Keratinocyte (primary cell): ENCODE results near the gene MC1R. TPM values are rescaled to one million over a fixed set of nuclear protein-coding genes. Genes with fewer than 3 reads are reported as not detected.

Experiments
- DNase-seq: peaks from one replicate; pipeline ENCODE4 v3.0.0-alpha.2; 2011; ENCODE audit warnings: low read depth, missing footprints, low spot score
- FAIRE-seq: peaks from 2 replicates; lab custom pipeline; 2011; peaks lifted over from hg19 to GRCh38; lab: Jason Lieb, UNC
- H2AFZ ChIP-seq: 2 replicates; pipeline ENCODE4 v1.6.0; 2012; ENCODE audit warnings: low read length, control low read depth, inconsistent platforms; ENCODE audit not compliant: control insufficient read depth
- H3K27ac ChIP-seq: 2 replicates; pipeline ENCODE4 v1.5.1; 2011; ENCODE audit warnings: low read length; ENCODE audit not compliant: control insufficient read depth, insufficient read depth
- H3K27me3 ChIP-seq: 3 replicates; pipeline ENCODE4 v1.6.0; 2011; ENCODE audit warnings: low read length; ENCODE audit not compliant: control insufficient read depth, insufficient read depth; ENCODE audit errors: extremely low read depth
- H3K36me3 ChIP-seq, 2 experiments: 2 replicates in 1 of 2; 3 replicates in 1 of 2; pipeline ENCODE4 v1.5.1; 2011; ENCODE audit warnings: low read length in 2 of 2, mild to moderate bottlenecking in 1 of 2; ENCODE audit not compliant: control insufficient read depth in 2 of 2, insufficient read depth in 2 of 2; ENCODE audit errors: extremely low read depth in 1 of 2
- H3K4me1 ChIP-seq: 3 replicates; pipeline ENCODE4 v1.5.1; 2011; ENCODE audit warnings: low read length; ENCODE audit not compliant: control insufficient read depth, insufficient read depth; ENCODE audit errors: extremely low read depth
- H3K4me2 ChIP-seq: 3 replicates; pipeline ENCODE4 v1.6.0; 2011; ENCODE audit warnings: low read depth, low read length; ENCODE audit not compliant: control insufficient read depth, insufficient read depth; ENCODE audit errors: extremely low read depth
- H3K4me3 ChIP-seq, 3 experiments: fragments of 200-600 bp in 1 of 3; sonication (generic) in 1 of 3; 2 replicates in 2 of 3; 3 replicates in 1 of 3; pipeline ENCODE4 v1.5.1; 2011 to 2016; ENCODE audit warnings: low read length in 3 of 3, mild to moderate bottlenecking in 3 of 3, control low read depth in 2 of 3, inconsistent platforms in 1 of 3, low read depth in 1 of 3, mixed read lengths in 1 of 3, mixed run types in 1 of 3, moderate library complexity in 1 of 3; ENCODE audit not compliant: control insufficient read depth in 2 of 3, insufficient read depth in 2 of 3; ENCODE audit errors: extremely low read depth in 1 of 3
- H3K79me2 ChIP-seq: 2 replicates; pipeline ENCODE4 v1.6.0; 2012; ENCODE audit warnings: low read length; ENCODE audit not compliant: control insufficient read depth, insufficient read depth
- H3K9ac ChIP-seq: 3 replicates; pipeline ENCODE4 v1.6.0; 2011; ENCODE audit warnings: low read length; ENCODE audit not compliant: control insufficient read depth, insufficient read depth; ENCODE audit errors: extremely low read depth
- H3K9me1 ChIP-seq: 3 replicates; pipeline ENCODE4 v1.6.0; 2011; ENCODE audit warnings: low read length; ENCODE audit not compliant: control insufficient read depth, insufficient read depth; ENCODE audit errors: extremely low read depth
- H3K9me3 ChIP-seq: 2 replicates; pipeline ENCODE4 v1.5.1; 2012; ENCODE audit warnings: low read depth, low read length; ENCODE audit not compliant: control insufficient read depth
- H4K20me1 ChIP-seq: 3 replicates; pipeline ENCODE4 v1.6.0; 2011; ENCODE audit warnings: low read length; ENCODE audit not compliant: control insufficient read depth, insufficient read depth; ENCODE audit errors: extremely low read depth
- EZH2 ChIP-seq: IDR thresholded peaks from one replicate; pipeline ENCODE4 v1.6.1; 2012; ENCODE audit warnings: inconsistent platforms, mild to moderate bottlenecking, low read length, moderate library complexity
- dilution Hi-C: fragments of 300-500 bp; cut with MboI; formaldehyde crosslinking; loops from one replicate; pipeline ENCODE4 v1.7.0; 2020; ENCODE audit warnings: low sequenced_read_pairs; ENCODE audit not compliant: extremely low pct_ligation_motif_present
- polyA plus RNA-seq, 5 experiments: library from polyadenylated mRNA; depleted of rRNA in 3 of 5; stranded (reverse) in 3 of 5; stranded (forward) in 1 of 5; unstranded in 1 of 5; fragments of >200 nt; gene quantifications; 1 replicate in 1 of 5; 2 replicates in 3 of 5; 3 replicates in 1 of 5; pipeline versions ENCODE4 v1.2.1 to v1.2.3, GENCODE V29; 2011 to 2012; ENCODE audit warnings: missing spikeins in 2 of 5, low read depth in 1 of 5, low replicate concordance in 1 of 5
- TF ChIP-seq, protein P1 (sequence below), 3 experiments: IDR thresholded peaks in 1 of 3; conservative IDR thresholded peaks in 1 of 3; optimal IDR thresholded peaks in 1 of 3; 2 replicates in 2 of 3; 3 replicates in 1 of 3; pipeline versions ENCODE3 to v1.5.1; 2011; ENCODE audit warnings: low read length in 3 of 3, mild to moderate bottlenecking in 3 of 3, moderate library complexity in 2 of 3, control low read depth in 1 of 3, inconsistent platforms in 1 of 3; ENCODE audit not compliant: insufficient read depth in 2 of 3; ENCODE audit errors: extremely low read depth in 1 of 3

The MC1R gene
- polyA plus RNA-seq, 1 donor (not counting 4 experiments of a cell fraction or from before 2014, with no cell fraction given): 1.1 TPM

- Histone ChIP-seq H3K36me3 (peaks cover 26 to 48% of the 10 kb centered on the region in 2 experiments), H3K4me1 (peaks cover 4% of the 10 kb centered on the region), H3K27ac (no peak overlapping the region), H4K20me1 (peaks cover 4% of the 10 kb centered on the region), H3K4me3 (no peak overlapping the region), H3K9me1 (no peaks in the 10 kb centered on the region), H3K27me3 (no peaks in the 10 kb centered on the region), H3K9me3 (no peaks in the 10 kb centered on the region), H3K79me2 (no peaks in the 10 kb centered on the region), H3K4me2 (no peak overlapping the region), H3K9ac (no peak overlapping the region), H2AFZ (no peak overlapping the region)
- dilution Hi-C loops: no loop called here
- no peak for DNase-seq
- TF ChIP-seq EZH2: no peak
- TF ChIP-seq, protein P1, sequence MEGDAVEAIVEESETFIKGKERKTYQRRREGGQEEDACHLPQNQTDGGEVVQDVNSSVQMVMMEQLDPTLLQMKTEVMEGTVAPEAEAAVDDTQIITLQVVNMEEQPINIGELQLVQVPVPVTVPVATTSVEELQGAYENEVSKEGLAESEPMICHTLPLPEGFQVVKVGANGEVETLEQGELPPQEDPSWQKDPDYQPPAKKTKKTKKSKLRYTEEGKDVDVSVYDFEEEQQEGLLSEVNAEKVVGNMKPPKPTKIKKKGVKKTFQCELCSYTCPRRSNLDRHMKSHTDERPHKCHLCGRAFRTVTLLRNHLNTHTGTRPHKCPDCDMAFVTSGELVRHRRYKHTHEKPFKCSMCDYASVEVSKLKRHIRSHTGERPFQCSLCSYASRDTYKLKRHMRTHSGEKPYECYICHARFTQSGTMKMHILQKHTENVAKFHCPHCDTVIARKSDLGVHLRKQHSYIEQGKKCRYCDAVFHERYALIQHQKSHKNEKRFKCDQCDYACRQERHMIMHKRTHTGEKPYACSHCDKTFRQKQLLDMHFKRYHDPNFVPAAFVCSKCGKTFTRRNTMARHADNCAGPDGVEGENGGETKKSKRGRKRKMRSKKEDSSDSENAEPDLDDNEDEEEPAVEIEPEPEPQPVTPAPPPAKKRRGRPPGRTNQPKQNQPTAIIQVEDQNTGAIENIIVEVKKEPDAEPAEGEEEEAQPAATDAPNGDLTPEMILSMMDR (optimal IDR thresholded peaks at IDR 0.05 in 1 of 3, IDR thresholded peaks at IDR 0.05 in 1 of 3, conservative IDR thresholded peaks at IDR 0.05 in 1 of 3; ENCODE audit: extremely low read depth in 1 of 3, insufficient read depth in 2 of 3, low read length in 3 of 3): no peak
- no peak for FAIRE-seq
Observed at GRCh38 chr16:89905511-89906139, 13.0 kb upstream of the MC1R start.

DNA sequence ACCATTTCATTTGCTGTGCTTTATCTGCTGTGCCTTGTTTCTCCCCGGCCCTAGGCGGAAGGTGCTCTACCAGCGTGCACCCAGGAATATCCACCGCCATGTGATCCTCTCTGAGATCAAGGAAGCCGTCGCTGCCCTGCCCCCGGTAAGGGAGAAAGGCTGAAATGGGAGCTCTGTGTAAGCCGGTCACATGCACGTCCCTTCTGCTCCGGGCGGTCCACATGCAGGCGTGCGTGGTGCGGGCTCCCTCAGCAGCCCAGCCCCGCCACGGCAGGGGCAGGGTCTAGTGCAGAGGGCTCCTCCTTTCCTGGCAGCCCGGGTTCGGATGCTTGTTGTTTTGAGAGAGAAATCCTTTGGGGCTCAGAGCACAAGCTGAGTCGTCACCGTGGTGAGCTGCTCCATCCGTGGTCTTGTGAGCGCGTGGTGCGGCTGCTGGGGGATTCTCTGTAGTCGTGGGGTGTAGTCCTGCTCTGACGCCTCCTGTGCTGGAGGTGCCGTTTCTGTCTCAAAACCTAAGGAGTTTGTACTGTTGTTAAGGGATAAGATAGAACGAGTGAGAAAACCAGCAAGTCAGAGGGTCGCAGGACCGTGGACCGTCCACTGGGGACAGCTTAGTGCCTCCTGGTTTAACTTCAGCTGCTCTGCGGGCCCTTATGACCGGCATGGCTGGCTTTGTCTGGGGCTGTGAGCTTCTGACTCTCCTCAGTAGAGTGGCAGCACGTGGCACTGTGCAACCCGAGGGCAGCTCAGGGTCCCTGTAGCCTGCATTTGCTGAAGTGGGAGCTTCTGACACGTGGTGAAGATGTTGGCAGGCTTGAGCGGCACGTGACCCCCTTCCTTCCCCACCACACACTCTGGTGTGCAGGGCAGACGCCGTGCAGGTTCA lies 12.3 kb upstream of the MC1R start:
- Histone ChIP-seq H3K9me3 (no peaks in the 10 kb centered on the region), H4K20me1 (peaks cover 4% of the 10 kb centered on the region), H3K4me1 (peaks cover 4% of the 10 kb centered on the region), H3K79me2 (no peaks in the 10 kb centered on the region), H3K27me3 (no peaks in the 10 kb centered on the region), H2AFZ (no peak overlapping the region), H3K27ac (no peak overlapping the region), H3K4me2 (no peak overlapping the region), H3K9ac (no peak overlapping the region), H3K36me3 (peaks cover 33 to 51% of the 10 kb centered on the region in 2 experiments), H3K9me1 (no peaks in the 10 kb centered on the region), H3K4me3 (no peak overlapping the region)
- TF ChIP-seq, protein P1 (optimal IDR thresholded peaks at IDR 0.05 in 1 of 3, IDR thresholded peaks at IDR 0.05 in 1 of 3, conservative IDR thresholded peaks at IDR 0.05 in 1 of 3; ENCODE audit: extremely low read depth in 1 of 3, insufficient read depth in 2 of 3, low read length in 3 of 3): no peak
- no peak for TF ChIP-seq EZH2
- dilution Hi-C loops: no loop called here
- FAIRE-seq: no peak
- DNase-seq: no peak
